HG03196 (cell line): ENCODE measurements around the gene MYLK2.

Source experiments
- ATAC-seq: cut with Tn5 transposase; IDR thresholded peaks from one replicate; pipeline ENCODE4 v1.9.1; 2021; ENCODE audit not compliant: unreplicated experiment

The MYLK2 gene

GRCh38 chr20:31835554-31835953 is 16.4 kb downstream of the MYLK2 start:
- ATAC-seq: no peak

- peak; percentile 63 for ATAC-seq
Observed at GRCh38 chr20:31835977-31836852, 17.1 kb downstream of the MYLK2 start.

GRCh38 chr20:31836853-31837608 is 17.9 kb downstream of the MYLK2 start:
- no peak for ATAC-seq

- ATAC-seq: no peak
Observed at GRCh38 chr20:31837896-31838397, 18.8 kb downstream of the MYLK2 start.

- no peak for ATAC-seq
Observed at GRCh38 chr20:31838646-31839292, 19.6 kb downstream of the MYLK2 start.

- ATAC-seq: no peak
Observed at GRCh38 chr20:31839782-31840487, 20.8 kb downstream of the MYLK2 start.

- ATAC-seq: no peak
Observed at GRCh38 chr20:31840906-31841816, 22.0 kb downstream of the MYLK2 start.

GRCh38 chr20:31841928-31842327 is 22.8 kb downstream of the MYLK2 start:
- no peak for ATAC-seq

GRCh38 chr20:31842471-31843157 is 23.5 kb downstream of the MYLK2 start:
- ATAC-seq: no peak

GRCh38 chr20:31843288-31843687 is 24.1 kb downstream of the MYLK2 start:
- ATAC-seq: no peak

GRCh38 chr20:31843881-31844280 is 24.7 kb downstream of the MYLK2 start:
- no peak for ATAC-seq

GRCh38 chr20:31844737-31845299 is 25.7 kb downstream of the MYLK2 start:
- no peak for ATAC-seq

GRCh38 chr20:31845300-31845863 is 26.2 kb downstream of the MYLK2 start, which contains the start of gene FOXS1:
Gene FOXS1 (minus strand): TSS chr20:31845604. CDS start chr20:31845542, 62 bp downstream.
- ATAC-seq: no peak

GRCh38 chr20:31846793-31847138 is 27.6 kb downstream of the MYLK2 start:
- ATAC-seq: no peak

GRCh38 chr20:31848088-31848999 is 29.2 kb downstream of the MYLK2 start:
- ATAC-seq: no peak

- ATAC-seq: no peak
Observed at GRCh38 chr20:31849306-31849930, 30.3 kb downstream of the MYLK2 start.
